Skeletal muscle satellite cell (primary cell): ENCODE data around the gene DENND6A.
A peak's percentile ranks its signal among the peaks of the same experiment; 100 is the strongest.
"Not testable (repeated sequence)": the region's sequence is repeated elsewhere in the genome, so short reads cannot be mapped to it uniquely, and the experiment has no call there.

Experiments used
- H3K27me3 ChIP-seq: 2 replicates; pipeline ENCODE4 v1.7.0; 2013; ENCODE audit warnings: low read length; ENCODE audit not compliant: control insufficient read depth, insufficient read depth
- H3K36me3 ChIP-seq: 2 replicates; pipeline ENCODE4 v1.7.0; 2013; ENCODE audit warnings: mild to moderate bottlenecking, control low read depth, low read length; ENCODE audit not compliant: insufficient read depth
- H3K4me1 ChIP-seq: 2 replicates; pipeline ENCODE4 v1.7.0; 2013; ENCODE audit warnings: low read length; ENCODE audit not compliant: control insufficient read depth, insufficient read depth
- H3K4me2 ChIP-seq: 2 replicates; pipeline ENCODE4 v1.7.0; 2013; ENCODE audit warnings: mild to moderate bottlenecking, low read length
- H3K4me3 ChIP-seq: 2 replicates; pipeline ENCODE4 v1.7.0; 2013; ENCODE audit warnings: low read length
- H3K9ac ChIP-seq: 2 replicates; pipeline ENCODE4 v1.7.0; 2013; ENCODE audit warnings: mild to moderate bottlenecking, low read depth, low read length, moderate library complexity
- H3K9me3 ChIP-seq: replicated peaks from 2 replicates; pipeline ENCODE4 v1.7.0; 2013; ENCODE audit warnings: mild to moderate bottlenecking, control low read depth, low read length

The DENND6A gene

DNA sequence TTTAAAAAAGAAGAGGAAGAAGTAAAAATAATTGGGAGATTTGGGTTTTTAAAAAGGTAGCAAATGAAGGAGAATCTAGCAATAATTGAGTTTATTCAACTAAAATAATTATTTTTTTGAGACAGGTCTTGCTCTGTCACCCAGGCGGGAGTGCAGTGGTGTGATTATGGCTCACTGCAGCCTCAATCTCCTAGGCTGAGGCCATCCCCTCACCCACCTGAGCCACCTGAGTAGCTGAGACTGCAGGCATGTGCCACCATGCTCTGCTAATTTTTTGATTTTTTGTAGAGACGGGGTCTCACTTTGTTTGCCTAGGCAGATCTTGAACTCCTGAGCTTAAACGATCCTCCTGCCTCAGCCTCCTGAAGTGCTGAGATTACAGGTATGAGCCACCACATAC, 68.1 kb downstream of the DENND6A start:
- no peak overlapping the region for H3K4me2 ChIP-seq
- H3K4me1 ChIP-seq, result no peaks in the 10 kb centered on the region
- H3K9me3 ChIP-seq, result no peaks in the 10 kb centered on the region
- H3K9ac ChIP-seq, result no peak overlapping the region
- H3K36me3 ChIP-seq, result peaks cover 35% of the 10 kb centered on the region
- no peak overlapping the region for H3K4me3 ChIP-seq
- no peaks in the 10 kb centered on the region for H3K27me3 ChIP-seq

DNA sequence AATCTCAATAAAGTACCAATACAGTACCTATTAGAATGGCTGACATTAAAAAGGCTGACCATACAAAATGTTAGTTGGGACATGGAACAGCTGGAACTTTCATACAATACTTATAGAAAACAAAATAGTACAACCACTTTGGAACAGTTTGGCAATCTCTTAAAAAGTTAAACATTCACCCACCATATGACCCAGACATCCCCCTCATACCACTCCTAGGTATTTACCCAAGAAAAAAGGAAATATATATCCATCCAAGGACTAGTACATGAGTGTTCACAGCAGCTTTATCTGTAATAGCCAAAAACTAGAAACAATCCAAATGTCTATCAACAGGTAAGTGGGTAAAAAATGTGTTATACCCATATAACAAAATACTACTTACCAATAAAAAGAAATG, 70.5 kb downstream of the DENND6A start:
- Histone ChIP-seq H3K4me1 (no peaks in the 10 kb centered on the region), H3K4me3 (no peak overlapping the region), H3K4me2 (no peak overlapping the region), H3K9me3 (no peaks in the 10 kb centered on the region), H3K27me3 (no peaks in the 10 kb centered on the region), H3K36me3 (peaks cover 17% of the 10 kb centered on the region), H3K9ac (no peak overlapping the region)

DNA sequence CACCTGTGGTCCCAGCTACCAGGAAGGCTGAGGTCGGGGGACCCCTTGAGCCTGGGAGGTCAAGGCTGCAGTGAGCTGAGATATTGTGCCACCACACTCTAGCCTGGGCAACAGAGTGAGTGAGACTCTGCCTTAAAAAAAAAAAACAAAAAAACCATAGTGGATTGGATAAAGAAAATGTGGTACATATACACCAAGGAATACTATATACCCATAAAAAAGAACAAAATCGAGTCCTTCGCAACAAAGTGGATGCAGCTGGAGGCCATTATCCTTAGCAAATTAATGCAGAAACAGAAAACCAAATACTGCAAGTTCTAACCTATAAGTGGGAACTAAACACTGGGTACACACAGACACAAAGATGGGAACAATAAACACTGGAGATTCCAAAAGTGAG, 75.1 kb downstream of the DENND6A start:
- H3K9me3 ChIP-seq, result no peaks in the 10 kb centered on the region
- H3K4me3 ChIP-seq, result no peak overlapping the region
- H3K4me2 ChIP-seq, result no peak overlapping the region
- no peaks in the 10 kb centered on the region for H3K27me3 ChIP-seq
- no peaks in the 10 kb centered on the region for H3K4me1 ChIP-seq
- no peak overlapping the region for H3K9ac ChIP-seq
- H3K36me3 ChIP-seq, result peaks cover 2% of the 10 kb centered on the region

- Histone ChIP-seq H3K4me1 (no peaks in the 10 kb centered on the region), H3K4me3 (no peak overlapping the region), H3K27me3 (no peaks in the 10 kb centered on the region), H3K9me3 (no peaks in the 10 kb centered on the region), H3K36me3 (no peaks in the 10 kb centered on the region), H3K9ac (no peak overlapping the region), H3K4me2 (no peak overlapping the region)
Observed at GRCh38 chr3:57616233-57616632, 76.6 kb downstream of the DENND6A start.

GRCh38 chr3:57611870-57612269, 81.0 kb downstream of the DENND6A start:
- H3K9ac ChIP-seq, H3K36me3 ChIP-seq, H3K27me3 ChIP-seq, H3K4me2 ChIP-seq, H3K4me1 ChIP-seq, H3K9me3 ChIP-seq, H3K4me3 ChIP-seq: not testable (repeated sequence)

- H3K4me2 ChIP-seq, result no peak overlapping the region
- no peaks in the 10 kb centered on the region for H3K9me3 ChIP-seq
- H3K4me3 ChIP-seq, result no peak overlapping the region
- H3K4me1 ChIP-seq, result no peaks in the 10 kb centered on the region
- H3K9ac ChIP-seq, result no peak overlapping the region
- peaks cover 5% of the 10 kb centered on the region for H3K36me3 ChIP-seq
- H3K27me3 ChIP-seq, result no peaks in the 10 kb centered on the region
Observed at GRCh38 chr3:57605683-57606082, 87.2 kb downstream of the DENND6A start.

GRCh38 chr3:57604971-57605370, 87.9 kb downstream of the DENND6A start:
- Histone ChIP-seq H3K4me3 (no peak overlapping the region), H3K4me2 (no peak overlapping the region), H3K36me3 (peaks cover 5% of the 10 kb centered on the region), H3K9ac (no peak overlapping the region), H3K27me3 (no peaks in the 10 kb centered on the region), H3K4me1 (no peaks in the 10 kb centered on the region), H3K9me3 (no peaks in the 10 kb centered on the region)

- H3K4me2 ChIP-seq, result no peak overlapping the region
- H3K9ac ChIP-seq, result no peak overlapping the region
- no peaks in the 10 kb centered on the region for H3K27me3 ChIP-seq
- H3K36me3 ChIP-seq, result peaks cover 4% of the 10 kb centered on the region
- peaks cover 6% of the 10 kb centered on the region for H3K4me1 ChIP-seq
- no peak overlapping the region for H3K4me3 ChIP-seq
- H3K9me3 ChIP-seq, result no peaks in the 10 kb centered on the region
Observed at GRCh38 chr3:57600195-57600594, 92.7 kb downstream of the DENND6A start.

DNA sequence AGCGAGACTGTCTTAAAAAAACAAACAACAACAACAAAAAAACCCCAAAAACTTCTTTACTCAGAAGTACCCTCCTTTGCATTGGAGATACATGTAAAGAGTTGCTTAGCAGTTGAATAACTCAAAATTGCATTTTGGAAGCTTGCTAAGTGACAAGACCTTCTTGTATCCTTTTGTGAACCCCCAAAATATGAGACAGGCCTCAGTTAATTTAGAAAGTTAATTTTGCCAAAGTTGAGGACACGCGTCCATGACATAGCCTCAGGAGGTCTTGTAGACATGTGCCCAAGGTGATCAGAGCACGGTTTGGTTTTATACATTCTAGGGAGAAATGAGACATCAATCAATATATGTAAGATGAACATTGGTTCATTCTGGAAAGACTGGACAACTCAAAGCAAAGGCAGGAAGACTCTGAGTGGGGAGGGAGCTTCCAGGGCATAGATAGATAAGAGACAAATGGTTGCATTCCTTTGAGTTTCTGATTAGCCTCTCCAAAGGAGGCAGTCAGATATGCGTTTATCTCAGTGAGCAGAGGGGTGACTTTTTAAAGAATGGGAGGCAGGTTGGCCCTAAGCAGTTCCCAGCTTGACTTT, 94.0 kb downstream of the DENND6A start:
- Histone ChIP-seq H3K4me2 (peak overlapping the region; percentile 90), H3K4me1 (peaks cover 15% of the 10 kb centered on the region), H3K9ac (peak overlapping the region; percentile 97), H3K36me3 (peaks cover 14% of the 10 kb centered on the region), H3K9me3 (no peaks in the 10 kb centered on the region), H3K4me3 (peak overlapping the region; percentile 87), H3K27me3 (no peaks in the 10 kb centered on the region)

DNA sequence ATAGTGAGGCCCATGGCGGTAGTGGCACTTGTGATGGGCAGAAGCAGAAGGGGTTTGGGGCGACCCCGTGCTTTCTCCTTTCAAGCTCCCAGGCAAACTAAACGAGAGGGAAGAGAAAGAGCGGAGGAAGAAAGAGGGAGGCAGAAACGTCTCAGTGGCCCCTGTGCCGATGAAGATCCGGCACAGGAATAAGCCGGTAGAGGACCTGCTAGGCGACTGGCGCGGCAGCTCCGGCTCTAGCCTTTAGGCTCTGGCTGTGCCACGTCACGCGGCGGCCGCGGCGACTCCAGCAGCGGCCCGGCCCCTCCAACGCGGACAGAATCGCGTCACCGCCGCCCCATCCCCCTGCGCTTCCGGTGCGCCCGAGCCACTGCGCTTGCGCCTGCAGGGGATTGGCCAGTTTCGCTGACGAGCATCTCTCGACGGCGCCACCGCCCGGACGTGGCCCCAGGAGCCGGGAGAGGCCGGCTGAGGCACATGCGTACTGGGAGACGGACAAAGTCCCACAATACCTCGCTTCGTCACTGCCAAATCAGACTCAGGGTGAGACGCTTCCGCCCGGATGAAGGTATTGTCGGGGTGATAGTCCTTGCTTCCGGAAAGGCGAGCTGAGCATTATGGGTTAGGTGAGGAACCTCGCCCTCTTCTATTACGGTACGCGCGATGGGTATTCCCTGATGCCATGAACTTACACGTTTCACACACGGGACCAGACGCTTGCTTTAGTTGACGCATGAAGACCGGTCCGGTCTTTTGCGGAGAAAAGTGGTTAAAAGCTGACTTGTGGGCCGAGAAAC, 95.6 kb downstream of the DENND6A start, which contains the start of gene ARF4:
TSS of gene ARF4 (minus strand) at position 218 of the 797 bp plus-strand sequence. CDS start at position 14, 204 bp downstream.
- H3K9me3 ChIP-seq, result no peaks in the 10 kb centered on the region
- peak within 1 kb of the TSS; percentile 89 for H3K4me3 ChIP-seq
- peaks cover 29% of the 10 kb centered on the region for H3K4me1 ChIP-seq
- H3K27me3 ChIP-seq, result no peaks in the 10 kb centered on the region
- H3K36me3 ChIP-seq, result peaks cover 20% of the 10 kb centered on the region
- peak within 1 kb of the TSS; percentile 99 for H3K9ac ChIP-seq
- H3K4me2 ChIP-seq, result peak within 1 kb of the TSS; percentile 90

DNA sequence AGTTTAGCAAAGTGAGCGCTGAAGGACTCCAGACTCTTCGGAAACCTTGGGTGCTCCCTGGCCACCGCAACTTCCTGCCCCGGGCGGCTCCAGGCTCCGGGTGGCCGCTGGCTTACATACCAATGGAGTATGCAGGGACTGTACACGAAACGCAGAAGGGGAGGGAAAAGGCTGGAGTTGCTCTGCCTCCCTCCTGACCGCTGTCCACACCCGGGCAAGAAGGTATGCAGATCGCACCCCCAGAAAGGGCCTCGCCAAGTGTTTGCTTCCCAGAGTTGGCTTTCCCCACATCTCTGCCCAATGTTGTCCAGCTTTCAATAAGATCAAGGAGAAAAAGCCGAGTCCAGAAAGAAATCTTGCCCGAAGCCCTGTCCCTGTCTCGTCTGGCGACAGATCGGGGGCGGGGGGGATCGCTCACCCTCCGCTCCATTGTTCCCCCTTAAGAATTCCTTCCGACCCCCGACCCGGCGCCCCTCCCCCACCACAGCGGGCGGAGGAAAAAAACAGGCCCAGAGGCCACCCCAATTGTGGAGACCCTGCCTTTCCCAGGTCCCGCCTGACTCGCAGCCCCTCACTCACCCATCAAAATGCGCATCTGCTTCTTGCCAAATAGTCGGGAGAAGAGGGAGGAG, 96.3 kb downstream of the DENND6A start:
- Histone ChIP-seq H3K9ac (peak overlapping the region; percentile 99), H3K4me1 (peaks cover 33% of the 10 kb centered on the region), H3K4me3 (peak overlapping the region; percentile 89), H3K27me3 (no peaks in the 10 kb centered on the region), H3K9me3 (no peaks in the 10 kb centered on the region), H3K4me2 (peak overlapping the region; percentile 87), H3K36me3 (peaks cover 24% of the 10 kb centered on the region)
